ENCODE results near the gene FRAT2.

FRAT2 gene

GRCh38 chr10:97302088-97302791 is 32.3 kb downstream of the FRAT2 start:
- no peak for TF ChIP-seq CTCF (IDR thresholded peaks at IDR 0.05; ENCODE audit: low read depth, low read length)
- no peak overlapping the region for H3K27ac ChIP-seq

GRCh38 chr10:97300980-97301379 is 33.5 kb downstream of the FRAT2 start:
- no peak for TF ChIP-seq CTCF (IDR thresholded peaks at IDR 0.05; ENCODE audit: low read depth, low read length)
- no peaks in the 10 kb centered on the region for H3K27me3 ChIP-seq (ENCODE audit: insufficient read depth, low read depth, severe bottlenecking)
- H3K27ac ChIP-seq: no peak overlapping the region
- no peaks in the 10 kb centered on the region for H3K36me3 ChIP-seq
- DNase-seq: no peak
- no peak overlapping the region for H3K4me3 ChIP-seq (ENCODE audit: low read depth, low read length)
- no peaks in the 10 kb centered on the region for H3K9me3 ChIP-seq (ENCODE audit: severe bottlenecking)

More at GRCh38 chr10:97302088-97302791, 32.3 kb downstream of the FRAT2 start:
- DNase-seq: no peak
- H3K9me3 ChIP-seq (ENCODE audit: severe bottlenecking): no peaks in the 10 kb centered on the region
- H3K4me3 ChIP-seq (ENCODE audit: low read depth, low read length): no peak overlapping the region
- H3K36me3 ChIP-seq: no peaks in the 10 kb centered on the region
- H3K27me3 ChIP-seq (ENCODE audit: insufficient read depth, low read depth, severe bottlenecking): no peaks in the 10 kb centered on the region

- H3K9me3 ChIP-seq (ENCODE audit: severe bottlenecking): no peaks in the 10 kb centered on the region
- no peaks in the 10 kb centered on the region for H3K27me3 ChIP-seq (ENCODE audit: insufficient read depth, low read depth, severe bottlenecking)
- no peaks in the 10 kb centered on the region for H3K36me3 ChIP-seq
- DNase-seq: no peak
- no peak overlapping the region for H3K4me3 ChIP-seq (ENCODE audit: low read depth, low read length)
- no peak for TF ChIP-seq CTCF (IDR thresholded peaks at IDR 0.05; ENCODE audit: low read depth, low read length)
- H3K27ac ChIP-seq: no peak overlapping the region
Observed at GRCh38 chr10:97298223-97298571, 36.3 kb downstream of the FRAT2 start.

GRCh38 chr10:97297556-97298222 is 36.8 kb downstream of the FRAT2 start:
- Histone ChIP-seq H3K36me3 (no peaks in the 10 kb centered on the region), H3K9me3 (ENCODE audit: severe bottlenecking) (no peaks in the 10 kb centered on the region), H3K27ac (no peak overlapping the region), H3K4me3 (ENCODE audit: low read depth, low read length) (no peak overlapping the region), H3K27me3 (ENCODE audit: insufficient read depth, low read depth, severe bottlenecking) (no peaks in the 10 kb centered on the region)
- DNase-seq: no peak
- no peak for TF ChIP-seq CTCF (IDR thresholded peaks at IDR 0.05; ENCODE audit: low read depth, low read length)

- TF ChIP-seq CTCF (IDR thresholded peaks at IDR 0.05; ENCODE audit: low read depth, low read length): no peak
- Histone ChIP-seq H3K9me3 (ENCODE audit: severe bottlenecking) (no peaks in the 10 kb centered on the region), H3K27ac (no peak overlapping the region; the same call in 1 of the 2 replicates), H3K27me3 (ENCODE audit: insufficient read depth, low read depth, severe bottlenecking) (no peaks in the 10 kb centered on the region), H3K36me3 (peaks cover 4% of the 10 kb centered on the region), H3K4me3 (ENCODE audit: low read depth, low read length) (no peak overlapping the region)
- DNase-seq: no peak
Observed at GRCh38 chr10:97292862-97293198, 41.7 kb downstream of the FRAT2 start.

Data from WERI-Rb-1 (cell line).